SK-MEL-5 (cell line): Measurements from ENCODE around the gene PNMA5. TPM values are rescaled to one million over a fixed set of nuclear protein-coding genes. Genes with fewer than 3 reads are reported as not detected.
A peak's percentile ranks its signal among the peaks of the same experiment; 100 is the strongest.
"Not testable (repeated sequence)": the region's sequence is repeated elsewhere in the genome, so short reads cannot be mapped to it uniquely, and the experiment has no call there.

Experiments used
- DNase-seq: peaks from one replicate; pipeline ENCODE4 v3.0.0-alpha.2; 2016; ENCODE audit warnings: low read depth, low spot score
- in situ Hi-C: cut with HindIII; loops from 2 replicates; pipeline ENCODE4 v1.10.0; 2016; ENCODE audit warnings: low sequenced_read_pairs, high pct_unique_total_duplicates, low pct_unique_long_range_greater_than_20kb
- polyA plus RNA-seq, 2 experiments: library from polyadenylated mRNA; depleted of rRNA; stranded (reverse); fragments of >200 nt; gene quantifications; 2 replicates each; pipeline ENCODE4 v1.2.3, GENCODE V29; 2015
- total RNA-seq: library from RNA; depleted of rRNA; stranded (reverse); fragments of >200 nt; shearing (Covaris generic); gene quantifications from 2 replicates; pipeline ENCODE4 v1.2.3, GENCODE V29; 2014; rRNA removed

PNMA5 gene
- not detected in 2 replicates for total RNA-seq
- polyA plus RNA-seq (2015; cell fraction: cytosol; rRNA removed), result not detected in 2 replicates
- not detected in 2 replicates for polyA plus RNA-seq (2015; cell fraction: nucleus; rRNA removed)

GRCh38 chrX:152993933-152994332 is at the start of gene PNMA5:
Gene PNMA5, minus strand, starts transcription at chrX:152994116. Its CDS starts 2,518 bp downstream, at chrX:152991598.
- no peak for DNase-seq
- in situ Hi-C loops, result no loop called here

- in situ Hi-C loops, result no loop called here
- peak; percentile 56 for DNase-seq
Measured at GRCh38 chrX:153032397-153033118, 38.6 kb upstream of the PNMA5 start.

- in situ Hi-C loops, result no loop called here
- DNase-seq, result no peak
Measured at GRCh38 chrX:153030801-153031200, 36.9 kb upstream of the PNMA5 start.

GRCh38 chrX:153029875-153030274 is 36.0 kb upstream of the PNMA5 start:
- in situ Hi-C loops, result no loop called here
- no peak for DNase-seq

GRCh38 chrX:153029162-153029561 is 35.2 kb upstream of the PNMA5 start:
- no peak for DNase-seq
- in situ Hi-C loops, result no loop called here

- in situ Hi-C loops, DNase-seq: not testable (repeated sequence)
Measured at GRCh38 chrX:153028487-153028886, 34.6 kb upstream of the PNMA5 start.

- DNase-seq, in situ Hi-C loops: not testable (repeated sequence)
Measured at GRCh38 chrX:153026501-153026900, 32.6 kb upstream of the PNMA5 start.

- in situ Hi-C loops, result no loop called here
- DNase-seq, result no peak
Measured at GRCh38 chrX:153019166-153019565, 25.2 kb upstream of the PNMA5 start.

GRCh38 chrX:153017174-153017573 is 23.3 kb upstream of the PNMA5 start:
- in situ Hi-C loops, DNase-seq: not testable (repeated sequence)

GRCh38 chrX:153004780-153005179 is 10.9 kb upstream of the PNMA5 start:
- in situ Hi-C loops, result no loop called here
- DNase-seq, result no peak

GRCh38 chrX:153003981-153004380 is 10.1 kb upstream of the PNMA5 start:
- in situ Hi-C loops, result no loop called here
- DNase-seq, result no peak

- DNase-seq, in situ Hi-C loops: not testable (repeated sequence)
Measured at GRCh38 chrX:153002182-153002581, 8.3 kb upstream of the PNMA5 start.

- DNase-seq, result no peak
- in situ Hi-C loops, result no loop called here
Measured at GRCh38 chrX:152997337-152997736, 3.4 kb upstream of the PNMA5 start.

GRCh38 chrX:152992115-152992514 is 1.8 kb downstream of the PNMA5 start:
- DNase-seq, result no peak
- in situ Hi-C loops, result no loop called here

GRCh38 chrX:152991123-152991522 is 2.8 kb downstream of the PNMA5 start:
- in situ Hi-C loops, result no loop called here

GRCh38 chrX:152989292-152989658 is 4.6 kb downstream of the PNMA5 start:
- in situ Hi-C loops, result no loop called here

More at GRCh38 chrX:152991123-152991522, 2.8 kb downstream of the PNMA5 start:
- no peak for DNase-seq

GRCh38 chrX:152988536-152989291 is 5.2 kb downstream of the PNMA5 start:
- in situ Hi-C loops, result no loop called here
- no peak for DNase-seq

More at GRCh38 chrX:152989292-152989658, 4.6 kb downstream of the PNMA5 start:
- no peak for DNase-seq

GRCh38 chrX:152987801-152988200 is 6.1 kb downstream of the PNMA5 start:
- in situ Hi-C loops, result no loop called here
- DNase-seq, result no peak

GRCh38 chrX:152987156-152987555 is 6.8 kb downstream of the PNMA5 start:
- in situ Hi-C loops, DNase-seq: not testable (repeated sequence)
